A549 (cell line): ENCODE results near the gene ATOH7. TPM values are rescaled to one million over a fixed set of nuclear protein-coding genes. Genes with fewer than 3 reads are reported as not detected.

Experiments used
- ATAC-seq, 2 experiments: fragments of 200-7000 bp in 1 of 2; fragments of >200 bp in 1 of 2; cut with Nextera tagmentation in 1 of 2; cut with Tn5 transposase in 1 of 2; 3 replicates each; pipeline versions ENCODE4 v1.8.0 to v1.9.1; 2018 to 2020; ENCODE audit warnings: mild to moderate bottlenecking in 1 of 2, moderate library complexity in 1 of 2
- CTCF ChIA-PET: fragments of 300-600 bp; sonication (Branson Sonifier 250); formaldehyde crosslinking; extraction: SDS; loops from one replicate; lab custom pipeline; 2021; ENCODE audit warnings: antibody characterized with exemption, inconsistent platforms; lab: Yijun Ruan, JAX
- POLR2A ChIA-PET: fragments of 350-600 bp; formaldehyde crosslinking; extraction: SDS; loops from one replicate; lab custom pipeline; 2021; ENCODE audit warnings: antibody characterized with exemption, inconsistent platforms; lab: Yijun Ruan, JAX
- DNase-seq, 2 experiments: peaks; one replicate each; pipeline versions ENCODE4 v3.0.0 to v3.0.0-alpha.2; 2011 to 2016; ENCODE audit warnings: low read depth in 1 of 2, low spot score in 1 of 2
- FAIRE-seq: peaks from 2 replicates; lab custom pipeline; 2011; peaks lifted over from hg19 to GRCh38; lab: Jason Lieb, UNC
- H3K27ac ChIP-seq, 2 experiments: fragments of >200 bp; sonication (Bioruptor Twin); formaldehyde crosslinking; 3 replicates each; pipeline ENCODE4 v1.5.1; 2016 to 2017
- H3K4me1 ChIP-seq: fragments of >200 bp; sonication (Bioruptor Twin); formaldehyde crosslinking; 3 replicates; pipeline ENCODE4 v1.6.1; 2016
- H3K4me2 ChIP-seq: fragments of >200 bp; sonication (Bioruptor Twin); formaldehyde crosslinking; 3 replicates; pipeline ENCODE4 v1.6.1; 2016
- H3K4me3 ChIP-seq: fragments of >200 bp; sonication (Bioruptor Twin); formaldehyde crosslinking; 3 replicates; pipeline ENCODE4 v1.5.1; 2016
- H3K9me3 ChIP-seq: fragments of >200 bp; sonication (Bioruptor Twin); formaldehyde crosslinking; 3 replicates; pipeline ENCODE4 v1.6.1; 2016
- CEBPB ChIP-seq, 2 experiments: fragments of >200 bp in 1 of 2; sonication (Bioruptor Twin) in 1 of 2; formaldehyde crosslinking in 1 of 2; IDR thresholded peaks; 2 replicates each; pipeline ENCODE4 v1.6.1; 2012 to 2016
- CHD4 ChIP-seq: fragments of 200-600 bp; sonication (generic); IDR thresholded peaks from 2 replicates; pipeline ENCODE4 v1.6.1; 2016; ENCODE audit warnings: antibody characterized with exemption, mild to moderate bottlenecking, borderline replicate concordance
- FOXS1 ChIP-seq: fragments of 250-450 bp; sonication (Bioruptor Pico); IDR thresholded peaks from 2 replicates; pipeline ENCODE4 v1.5.0; 2020; ENCODE audit warnings: mild to moderate bottlenecking, moderate library complexity
- HOXA7 ChIP-seq: fragments of 250-450 bp; sonication (Bioruptor Pico); IDR thresholded peaks from 2 replicates; pipeline ENCODE4 v1.5.0; 2020; ENCODE audit warnings: mild to moderate bottlenecking, moderate library complexity
- HOXB13 ChIP-seq: fragments of 250-450 bp; sonication (Bioruptor Pico); IDR thresholded peaks from 2 replicates; pipeline ENCODE4 v1.5.0; 2020; ENCODE audit warnings: low read depth, mild to moderate bottlenecking, moderate library complexity
- HOXB5 ChIP-seq: fragments of 250-450 bp; sonication (Bioruptor Pico); IDR thresholded peaks from 2 replicates; pipeline ENCODE4 v1.5.0; 2020; ENCODE audit warnings: mild to moderate bottlenecking, moderate library complexity
- JUN ChIP-seq, 2 experiments: fragments of >200 bp; sonication (Bioruptor Twin); formaldehyde crosslinking; IDR thresholded peaks; 2 replicates in 1 of 2; 3 replicates in 1 of 2; pipeline ENCODE4 v1.6.1; 2016 to 2017
- KDM1A ChIP-seq: fragments of 200-600 bp; sonication (generic); IDR thresholded peaks from 2 replicates; pipeline ENCODE4 v1.6.1; 2016; ENCODE audit warnings: low read depth, mild to moderate bottlenecking
- KDM5A ChIP-seq: fragments of 200-600 bp; sonication (generic); IDR thresholded peaks from 2 replicates; pipeline ENCODE4 v1.6.1; 2016; ENCODE audit warnings: antibody characterized with exemption, mild to moderate bottlenecking
- MAFK ChIP-seq: fragments of 450-650 bp; IDR thresholded peaks from 2 replicates; pipeline ENCODE4 v1.6.1; 2014; ENCODE audit not compliant: partially characterized antibody
- NPAS2 ChIP-seq: fragments of 250-450 bp; sonication (Bioruptor Pico); IDR thresholded peaks from 2 replicates; pipeline ENCODE4 v1.8.0; 2022; ENCODE audit warnings: mild to moderate bottlenecking, moderate library complexity, borderline replicate concordance
- RNF2 ChIP-seq: fragments of 200-600 bp; sonication (generic); IDR thresholded peaks from 2 replicates; pipeline ENCODE4 v1.6.1; 2016; ENCODE audit warnings: low read depth, mild to moderate bottlenecking, antibody characterized with exemption, moderate library complexity, borderline replicate concordance
- SMC3 ChIP-seq: fragments of >200 bp; sonication (Bioruptor Twin); formaldehyde crosslinking; IDR thresholded peaks from 3 replicates; pipeline ENCODE4 v1.6.1; 2018; ENCODE audit warnings: inconsistent platforms
- SREBF2 ChIP-seq: fragments of 450-650 bp; IDR thresholded peaks from 2 replicates; pipeline ENCODE4 v1.6.1; 2014; ENCODE audit warnings: mild to moderate bottlenecking, moderate library complexity
- TP53 ChIP-seq: fragments of 250-450 bp; sonication (Bioruptor Pico); IDR thresholded peaks from 2 replicates; pipeline ENCODE4 v1.5.0; 2021; ENCODE audit warnings: mild to moderate bottlenecking, moderate library complexity
- ZSCAN20 ChIP-seq: fragments of 250-450 bp; sonication (Bioruptor Pico); IDR thresholded peaks from 2 replicates; pipeline ENCODE4 v1.8.0; 2022; ENCODE audit warnings: mild to moderate bottlenecking, moderate library complexity
- WGBS: methylation state at CpG from one replicate; pipeline ENCODE4 v1.1.6; 2017; ENCODE audit errors: missing lambda C conversion rate; 5-methylcytosine and 5-hydroxymethylcytosine counted together
- polyA plus RNA-seq, 4 experiments: library from polyadenylated mRNA; depleted of rRNA in 3 of 4; stranded (reverse); fragments of >200 nt; fragmentation: RNase III in 1 of 4; extraction: RNeasy Plus Mini Kit Qiagen cat#74134 plus additional on column Dnase treatment in 1 of 4; gene quantifications; 2 replicates in 3 of 4; 3 replicates in 1 of 4; pipeline ENCODE4 v1.2.3, GENCODE V29; 2011 to 2017
- TF ChIP-seq, protein P1 (sequence below): IDR thresholded peaks from 2 replicates; pipeline ENCODE4 v1.6.1; 2012
- TF ChIP-seq, protein P2 (sequence below): fragments of >200 bp; sonication (Bioruptor Twin); formaldehyde crosslinking; IDR thresholded peaks from 3 replicates; pipeline ENCODE4 v1.6.1; 2016
- TF ChIP-seq, protein P3 (sequence below): fragments of 450-650 bp; IDR thresholded peaks from 2 replicates; pipeline ENCODE4 v1.6.1; 2014; ENCODE audit warnings: antibody characterized with exemption
- TF ChIP-seq, protein P4 (sequence below): IDR thresholded peaks from 2 replicates; pipeline ENCODE4 v1.6.1; 2012; ENCODE audit warnings: low read depth, borderline replicate concordance
- TF ChIP-seq, protein P5 (sequence below): fragments of 250-450 bp; sonication (Bioruptor Pico); IDR thresholded peaks from 2 replicates; pipeline ENCODE4 v1.5.0; 2021; ENCODE audit warnings: mild to moderate bottlenecking, moderate library complexity, borderline replicate concordance
- TF ChIP-seq, protein P6 (sequence below): IDR thresholded peaks from 2 replicates; pipeline ENCODE4 v1.6.1; 2012

Gene ATOH7
- polyA plus RNA-seq, 2 of the 4 experiments (the other 2 are of a cell fraction) = 0.18 to 0.27 TPM

DNA sequence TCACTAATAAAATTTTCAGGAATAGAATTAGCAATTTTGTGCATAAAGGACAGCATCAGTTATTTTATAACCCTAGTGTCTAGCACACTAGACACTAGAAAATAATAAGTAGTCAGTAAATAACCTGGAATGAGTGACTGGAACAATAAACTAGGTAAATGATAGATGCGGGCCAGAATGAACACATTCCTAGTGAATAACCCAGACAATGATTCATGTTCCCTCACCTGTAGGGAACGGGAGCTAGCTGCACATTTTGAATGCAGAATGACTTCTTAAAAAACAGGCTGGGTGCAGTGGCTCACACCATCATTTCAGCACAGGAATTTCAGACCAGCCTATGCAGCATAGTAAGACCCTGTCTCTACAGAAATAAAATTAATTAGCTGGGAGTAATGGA lies 3.2 kb upstream of the ATOH7 start:
- Histone ChIP-seq H3K27ac (no peak overlapping the region), H3K9me3 (no peaks in the 10 kb centered on the region), H3K4me2 (no peak overlapping the region), H3K4me1 (peaks cover 11% of the 10 kb centered on the region), H3K4me3 (no peak overlapping the region)
- ChIA-PET CTCF (interaction anchor here (0.6 to 1.3 kb wide), 3 partner anchors 61 to 973 kb away, joined by 3 to 8 read pairs (median 4); no protein-coding TSS in a partner anchor), POLR2A (no interaction called here)
- TF ChIP-seq SMC3 (no peak), HOXA7 (CRISPR knock-in tag) (no peak), NPAS2 (CRISPR knock-in tag) (no peak), SREBF2 (no peak), KDM1A (no peak), HOXB13 (CRISPR knock-in tag) (no peak), KDM5A (no peak), RNF2 (no peak), TP53 (CRISPR knock-in tag) (no peak), CEBPB (IDR thresholded peaks at IDR 0.05) (no peak), CHD4 (no peak), FOXS1 (CRISPR knock-in tag) (no peak), ZSCAN20 (CRISPR knock-in tag) (no peak), HOXB5 (CRISPR knock-in tag) (no peak), JUN (IDR thresholded peaks at IDR 0.05) (no peak)
- TF ChIP-seq, protein P1, sequence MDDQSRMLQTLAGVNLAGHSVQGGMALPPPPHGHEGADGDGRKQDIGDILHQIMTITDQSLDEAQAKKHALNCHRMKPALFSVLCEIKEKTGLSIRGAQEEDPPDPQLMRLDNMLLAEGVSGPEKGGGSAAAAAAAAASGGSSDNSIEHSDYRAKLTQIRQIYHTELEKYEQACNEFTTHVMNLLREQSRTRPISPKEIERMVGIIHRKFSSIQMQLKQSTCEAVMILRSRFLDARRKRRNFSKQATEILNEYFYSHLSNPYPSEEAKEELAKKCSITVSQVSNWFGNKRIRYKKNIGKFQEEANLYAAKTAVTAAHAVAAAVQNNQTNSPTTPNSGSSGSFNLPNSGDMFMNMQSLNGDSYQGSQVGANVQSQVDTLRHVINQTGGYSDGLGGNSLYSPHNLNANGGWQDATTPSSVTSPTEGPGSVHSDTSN = no peak
- TF ChIP-seq, protein P2, sequence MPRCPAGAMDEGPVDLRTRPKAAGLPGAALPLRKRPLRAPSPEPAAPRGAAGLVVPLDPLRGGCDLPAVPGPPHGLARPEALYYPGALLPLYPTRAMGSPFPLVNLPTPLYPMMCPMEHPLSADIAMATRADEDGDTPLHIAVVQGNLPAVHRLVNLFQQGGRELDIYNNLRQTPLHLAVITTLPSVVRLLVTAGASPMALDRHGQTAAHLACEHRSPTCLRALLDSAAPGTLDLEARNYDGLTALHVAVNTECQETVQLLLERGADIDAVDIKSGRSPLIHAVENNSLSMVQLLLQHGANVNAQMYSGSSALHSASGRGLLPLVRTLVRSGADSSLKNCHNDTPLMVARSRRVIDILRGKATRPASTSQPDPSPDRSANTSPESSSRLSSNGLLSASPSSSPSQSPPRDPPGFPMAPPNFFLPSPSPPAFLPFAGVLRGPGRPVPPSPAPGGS = no peak
- TF ChIP-seq, protein P3, sequence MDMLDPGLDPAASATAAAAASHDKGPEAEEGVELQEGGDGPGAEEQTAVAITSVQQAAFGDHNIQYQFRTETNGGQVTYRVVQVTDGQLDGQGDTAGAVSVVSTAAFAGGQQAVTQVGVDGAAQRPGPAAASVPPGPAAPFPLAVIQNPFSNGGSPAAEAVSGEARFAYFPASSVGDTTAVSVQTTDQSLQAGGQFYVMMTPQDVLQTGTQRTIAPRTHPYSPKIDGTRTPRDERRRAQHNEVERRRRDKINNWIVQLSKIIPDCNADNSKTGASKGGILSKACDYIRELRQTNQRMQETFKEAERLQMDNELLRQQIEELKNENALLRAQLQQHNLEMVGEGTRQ = no peak
- TF ChIP-seq, protein P4, sequence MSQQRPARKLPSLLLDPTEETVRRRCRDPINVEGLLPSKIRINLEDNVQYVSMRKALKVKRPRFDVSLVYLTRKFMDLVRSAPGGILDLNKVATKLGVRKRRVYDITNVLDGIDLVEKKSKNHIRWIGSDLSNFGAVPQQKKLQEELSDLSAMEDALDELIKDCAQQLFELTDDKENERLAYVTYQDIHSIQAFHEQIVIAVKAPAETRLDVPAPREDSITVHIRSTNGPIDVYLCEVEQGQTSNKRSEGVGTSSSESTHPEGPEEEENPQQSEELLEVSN = no peak
- TF ChIP-seq, protein P5, sequence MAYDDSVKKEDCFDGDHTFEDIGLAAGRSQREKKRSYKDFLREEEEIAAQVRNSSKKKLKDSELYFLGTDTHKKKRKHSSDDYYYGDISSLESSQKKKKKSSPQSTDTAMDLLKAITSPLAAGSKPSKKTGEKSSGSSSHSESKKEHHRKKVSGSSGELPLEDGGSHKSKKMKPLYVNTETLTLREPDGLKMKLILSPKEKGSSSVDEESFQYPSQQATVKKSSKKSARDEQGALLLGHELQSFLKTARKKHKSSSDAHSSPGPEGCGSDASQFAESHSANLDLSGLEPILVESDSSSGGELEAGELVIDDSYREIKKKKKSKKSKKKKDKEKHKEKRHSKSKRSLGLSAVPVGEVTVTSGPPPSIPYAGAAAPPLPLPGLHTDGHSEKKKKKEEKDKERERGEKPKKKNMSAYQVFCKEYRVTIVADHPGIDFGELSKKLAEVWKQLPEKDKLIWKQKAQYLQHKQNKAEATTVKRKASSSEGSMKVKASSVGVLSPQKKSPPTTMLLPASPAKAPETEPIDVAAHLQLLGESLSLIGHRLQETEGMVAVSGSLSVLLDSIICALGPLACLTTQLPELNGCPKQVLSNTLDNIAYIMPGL (CRISPR knock-in tag) = no peak
- TF ChIP-seq, all 56 proteins: peak for 0
- ATAC-seq = no peak
- no peak for FAIRE-seq
- DNase-seq = no peak
- 37% methylated on average over 2 of the region's 2 CpGs for WGBS

DNA sequence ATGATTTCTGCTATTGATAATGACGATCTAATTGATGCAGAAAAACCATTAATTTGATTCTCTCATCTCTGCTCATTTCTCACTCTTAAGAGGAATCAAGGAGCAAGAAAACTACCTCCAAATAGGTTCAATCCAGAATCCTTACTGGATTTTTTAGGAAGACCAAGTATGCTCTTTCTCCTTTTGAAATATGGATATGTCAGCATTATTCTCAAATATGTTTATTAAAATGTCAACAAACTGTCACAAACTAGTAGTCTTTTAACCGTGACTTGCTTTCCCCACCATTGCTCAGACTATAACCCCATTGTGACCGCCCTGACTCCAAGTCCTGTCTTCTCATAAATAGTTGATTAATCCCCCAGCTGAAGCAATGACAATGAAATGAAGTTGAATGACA lies 1.1 kb upstream of the ATOH7 start:
- DNase-seq (no peak), ATAC-seq (no peak), FAIRE-seq (no peak)
- peaks cover 11% of the 10 kb centered on the region for H3K4me1 ChIP-seq
- 79% methylated on average over 3 of the region's 3 CpGs for WGBS
- TF ChIP-seq, protein P6, sequence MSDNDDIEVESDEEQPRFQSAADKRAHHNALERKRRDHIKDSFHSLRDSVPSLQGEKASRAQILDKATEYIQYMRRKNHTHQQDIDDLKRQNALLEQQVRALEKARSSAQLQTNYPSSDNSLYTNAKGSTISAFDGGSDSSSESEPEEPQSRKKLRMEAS = no peak
- peak; percentile 93 for TF ChIP-seq MAFK
- no peaks in the 10 kb centered on the region for H3K9me3 ChIP-seq
- H3K4me3 ChIP-seq = no peak overlapping the region
- ChIA-PET CTCF (no interaction called here), POLR2A (no interaction called here)
- no peak overlapping the region for H3K4me2 ChIP-seq
- H3K27ac ChIP-seq = no peak overlapping the region
